Retinal pigment epithelial cell (primary cell): ENCODE measurements around the gene EFCAB5.
"Not testable (repeated sequence)": the region's sequence is repeated elsewhere in the genome, so short reads cannot be mapped to it uniquely, and the experiment has no call there.

Experiments
- DNase-seq: peaks from one replicate; pipeline ENCODE4 v3.0.0-alpha.2; 2010; ENCODE audit warnings: low read depth
- H3K4me3 ChIP-seq: 2 replicates; pipeline ENCODE4 v1.5.1; 2011; ENCODE audit warnings: mild to moderate bottlenecking, low read length, control low read depth, moderate library complexity
- CTCF ChIP-seq: conservative IDR thresholded peaks from 2 replicates; pipeline ENCODE4 v1.5.1; 2011; ENCODE audit warnings: low read depth, low read length, control low read depth, inconsistent platforms

The EFCAB5 gene

GRCh38 chr17:29936724-29937123 lies 4.7 kb upstream of the EFCAB5 start:
- TF ChIP-seq CTCF = no peak
- DNase-seq = no peak
- H3K4me3 ChIP-seq = no peak overlapping the region

- DNase-seq = no peak
- no peak for TF ChIP-seq CTCF
- H3K4me3 ChIP-seq = no peak overlapping the region
Observed at GRCh38 chr17:29945281-29945680, 3.8 kb downstream of the EFCAB5 start.

- no peak for TF ChIP-seq CTCF
- no peak for DNase-seq
- no peak overlapping the region for H3K4me3 ChIP-seq
Observed at GRCh38 chr17:29948448-29949215, 7.2 kb downstream of the EFCAB5 start.

- no peak for TF ChIP-seq CTCF
- H3K4me3 ChIP-seq = no peak overlapping the region
- no peak for DNase-seq
Observed at GRCh38 chr17:29949696-29950095, 8.3 kb downstream of the EFCAB5 start.

GRCh38 chr17:29954405-29954804 lies 13.0 kb downstream of the EFCAB5 start:
- no peak overlapping the region for H3K4me3 ChIP-seq
- no peak for TF ChIP-seq CTCF
- no peak for DNase-seq

GRCh38 chr17:29956225-29956624 lies 14.8 kb downstream of the EFCAB5 start:
- TF ChIP-seq CTCF = no peak
- no peak for DNase-seq
- no peak overlapping the region for H3K4me3 ChIP-seq

GRCh38 chr17:29957488-29957887 lies 16.1 kb downstream of the EFCAB5 start:
- DNase-seq = not testable (repeated sequence)

More at GRCh38 chr17:29957488-29957887, 16.1 kb downstream of the EFCAB5 start:
- H3K4me3 ChIP-seq = not testable (repeated sequence)
